CD4-positive, alpha-beta T cell treated with Interferon alpha-2 for 1 hour (primary cell): ENCODE data around the gene SYT1.

Experiments
- DNase-seq, 2 donors: peaks; one replicate each; pipeline ENCODE4 v3.0.0-alpha.2; 2020 to 2022

SYT1 gene

DNA sequence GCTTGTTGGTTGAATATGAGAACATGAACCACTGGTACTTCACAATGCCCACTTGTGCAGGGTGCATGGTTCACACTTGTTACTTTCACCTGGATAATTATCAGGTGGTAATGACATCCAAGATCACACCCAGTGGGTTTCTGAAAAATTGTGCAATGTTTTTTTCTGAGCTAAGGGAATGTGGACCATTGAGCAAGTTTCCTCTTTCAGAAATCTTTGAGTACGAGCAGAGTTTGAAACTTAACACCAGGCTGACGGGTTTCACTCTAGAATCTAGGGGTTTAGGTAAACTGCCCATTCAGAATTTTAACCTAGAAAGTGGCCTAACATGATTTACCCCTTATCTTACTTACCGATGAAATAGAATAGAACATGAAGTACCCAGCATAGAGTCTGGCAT, 436.6 kb downstream of the SYT1 start:
- no peak for DNase-seq

DNA sequence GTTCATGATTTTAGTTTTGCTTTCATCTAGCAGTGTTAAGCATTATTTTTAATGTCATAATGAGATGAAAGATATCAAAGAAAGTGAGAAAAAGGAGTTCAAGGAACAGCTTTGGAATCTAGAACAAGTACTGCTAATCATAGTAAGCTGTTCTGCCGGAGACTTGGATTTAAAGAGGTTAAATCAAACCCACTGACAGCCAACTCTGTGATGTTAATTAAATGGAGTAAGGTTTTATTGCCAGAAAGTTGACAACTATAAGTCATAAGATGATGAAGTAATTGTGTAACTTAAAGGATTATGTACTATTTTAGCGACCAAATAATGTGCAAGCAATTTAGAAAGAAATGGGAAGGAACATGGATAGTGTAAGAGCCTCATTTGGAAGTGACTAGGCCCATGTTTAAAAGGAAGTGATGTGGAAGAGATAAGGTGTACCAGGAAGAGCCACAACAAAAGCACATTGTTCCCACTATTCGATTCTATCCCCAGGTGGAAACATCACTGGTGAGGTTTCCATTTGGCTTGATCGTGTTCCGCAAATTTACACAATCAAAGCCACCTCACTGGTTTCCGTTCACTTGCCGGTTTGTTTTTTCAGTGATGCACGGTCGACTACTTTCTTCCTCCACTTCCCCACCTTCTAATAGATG, 437.7 kb downstream of the SYT1 start:
- DNase-seq, result no peak

DNA sequence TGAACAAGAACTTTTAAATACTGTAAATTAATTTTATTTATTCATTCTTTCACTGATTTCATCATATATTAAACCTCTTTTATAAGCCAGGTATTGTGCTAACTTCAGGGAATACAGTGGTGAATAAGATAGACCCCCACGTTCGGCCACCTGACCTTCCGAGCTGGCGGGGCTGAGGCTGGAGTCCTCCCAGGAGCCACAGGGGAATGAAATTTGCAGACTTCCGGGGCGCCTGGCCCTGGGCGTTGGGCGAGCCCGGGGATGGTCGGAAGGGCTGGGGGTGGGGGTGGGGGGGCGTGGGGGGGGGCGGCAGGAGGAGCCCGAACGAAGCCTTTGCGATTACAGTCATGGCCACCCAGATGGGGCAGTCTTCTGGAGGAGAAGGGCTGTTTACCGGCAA, 442.8 kb downstream of the SYT1 start:
- no peak for DNase-seq

DNA sequence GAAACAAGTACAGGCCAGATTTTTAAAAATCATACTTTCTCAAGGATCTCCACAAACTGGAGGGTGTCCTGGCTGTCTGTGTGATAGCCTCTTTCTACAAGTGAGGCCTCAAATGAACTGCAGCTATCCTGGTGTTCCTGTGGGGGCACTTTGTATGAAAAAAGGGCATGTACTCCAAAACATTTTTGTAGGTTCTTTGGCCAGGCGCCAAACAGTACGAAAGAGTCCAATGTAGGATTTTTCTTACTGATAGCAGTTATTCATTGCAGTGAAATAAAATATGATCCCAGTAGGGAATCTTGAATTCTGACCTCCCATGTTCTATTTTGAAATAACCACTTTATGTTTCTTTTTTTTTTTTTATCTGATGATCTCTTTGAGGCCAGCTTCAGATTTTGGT, 444.5 kb downstream of the SYT1 start:
- no peak for DNase-seq

DNA sequence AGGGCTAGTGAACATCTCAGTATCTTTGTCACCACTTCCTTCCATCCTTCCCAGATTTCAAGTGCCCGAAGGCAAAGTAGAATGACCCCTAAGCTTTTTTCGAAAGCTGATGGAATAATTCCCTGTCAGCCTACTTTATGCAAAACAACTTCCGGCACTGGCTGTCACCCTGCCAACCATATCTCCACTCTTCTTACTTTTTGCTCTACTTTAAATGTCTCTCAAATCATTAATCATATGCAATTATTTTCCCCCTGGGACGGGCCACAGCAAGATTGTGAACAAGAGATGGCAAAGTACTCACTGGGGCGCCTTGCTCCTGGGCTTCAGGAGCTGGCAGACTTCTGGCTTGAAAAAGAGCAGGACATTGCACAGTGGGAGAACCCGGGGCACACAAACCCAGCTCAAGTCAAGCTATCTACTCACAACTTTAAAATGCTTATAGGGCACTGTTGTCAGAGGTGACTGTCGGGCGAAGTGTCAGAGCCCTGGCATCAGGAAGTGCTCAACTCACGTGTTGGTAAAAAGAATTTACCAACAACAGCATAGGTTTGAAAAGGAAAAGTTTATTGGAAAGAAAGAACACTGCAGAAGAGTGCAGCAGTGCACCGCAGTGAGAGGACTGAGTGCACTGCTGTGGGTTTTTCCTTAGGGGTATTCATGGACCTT, 452.7 kb downstream of the SYT1 start:
- DNase-seq, result no peak

DNA sequence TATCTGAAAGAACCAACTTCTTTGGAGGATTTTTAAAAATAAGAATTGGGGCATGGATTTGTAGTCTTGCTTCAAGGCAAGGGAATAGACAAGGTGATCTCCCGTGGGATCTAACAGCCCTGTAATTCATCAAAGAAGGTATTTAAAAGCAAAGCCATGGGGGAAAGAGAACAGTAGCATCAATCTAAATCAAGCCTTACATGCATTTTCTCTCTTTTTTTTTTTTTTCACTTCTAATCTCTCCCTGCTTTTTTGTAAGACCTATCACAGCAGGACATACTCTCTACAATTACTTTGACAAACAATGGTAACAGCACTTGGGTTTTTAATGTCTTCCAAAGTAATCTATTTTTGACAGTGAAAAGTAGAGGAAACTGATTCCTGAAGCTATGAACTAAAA, 458.3 kb downstream of the SYT1 start:
- no peak for DNase-seq

DNA sequence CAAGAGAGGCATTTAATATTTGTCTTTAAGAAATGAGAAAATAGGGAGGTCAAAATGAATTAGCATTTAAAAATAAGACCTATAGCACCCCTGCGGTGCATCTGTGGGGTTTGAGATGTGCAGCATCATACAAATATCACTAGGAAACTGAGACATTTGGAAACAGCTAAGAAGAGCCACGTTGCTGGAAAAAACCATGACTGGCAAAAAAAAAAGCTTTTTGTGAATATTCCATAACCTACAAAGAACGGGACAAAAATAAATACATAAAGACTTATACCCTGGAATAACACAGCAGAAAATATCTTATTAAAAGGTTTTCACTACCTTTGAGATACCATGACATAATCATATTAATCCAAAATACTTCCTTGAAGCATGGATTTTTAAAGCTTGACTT, 460.0 kb downstream of the SYT1 start:
- DNase-seq, result no peak

DNA sequence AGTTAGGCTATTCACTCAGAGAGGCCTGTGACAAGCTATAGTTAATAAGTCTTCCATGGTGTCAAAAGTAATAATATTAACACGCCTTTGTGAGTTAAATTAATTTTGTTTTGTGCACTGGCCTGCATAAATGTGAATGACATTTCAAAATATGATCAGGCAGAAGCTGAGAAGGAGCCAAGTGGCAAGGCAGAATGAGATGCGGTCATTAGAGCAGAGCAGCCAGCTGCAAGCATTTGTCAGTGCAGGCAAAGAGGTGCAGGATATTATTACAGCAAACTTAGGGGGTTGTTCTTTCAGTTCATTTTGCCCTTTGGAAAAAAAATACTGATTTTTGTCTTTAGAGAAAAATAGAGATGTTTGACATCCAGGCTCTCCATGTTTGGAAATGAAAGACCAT, 461.6 kb downstream of the SYT1 start:
- no peak for DNase-seq

DNA sequence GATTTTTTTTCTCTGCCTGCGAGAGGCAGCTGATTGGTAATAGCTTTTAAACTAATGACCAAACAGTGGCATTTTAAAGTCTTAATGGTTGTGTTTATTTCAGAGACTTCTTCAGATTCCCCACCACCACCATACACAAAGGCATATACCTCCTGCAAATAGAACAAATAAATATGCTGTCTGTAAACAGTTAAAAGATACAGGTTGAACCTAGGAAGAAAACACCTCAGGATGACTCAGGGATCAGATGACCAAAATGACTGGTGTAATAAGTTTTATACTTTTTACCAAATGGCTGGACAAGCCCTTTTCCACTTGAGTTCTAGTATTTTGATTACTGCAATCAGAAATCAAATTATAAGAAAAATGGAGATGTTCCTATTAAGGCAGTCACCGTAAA, 462.1 kb downstream of the SYT1 start:
- DNase-seq, result no peak

DNA sequence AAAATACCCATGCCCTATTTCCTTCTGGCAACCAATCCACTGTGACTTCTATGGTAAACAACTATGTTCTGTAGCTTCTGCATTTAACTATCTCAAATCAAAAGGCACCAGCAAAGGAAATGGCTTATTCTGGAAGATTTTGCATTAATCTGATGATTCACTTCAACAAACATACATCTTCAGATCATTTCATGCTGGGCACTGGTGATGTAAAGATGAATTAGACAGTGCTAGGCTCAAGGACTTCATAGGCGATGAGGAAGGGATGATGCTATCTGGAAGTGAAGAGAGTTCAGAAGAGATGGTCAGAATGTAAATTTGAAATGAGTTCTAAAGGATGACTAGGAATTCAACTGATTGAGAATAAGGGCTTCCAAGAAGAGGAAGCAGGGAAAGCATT, 462.9 kb downstream of the SYT1 start:
- DNase-seq, result no peak

DNA sequence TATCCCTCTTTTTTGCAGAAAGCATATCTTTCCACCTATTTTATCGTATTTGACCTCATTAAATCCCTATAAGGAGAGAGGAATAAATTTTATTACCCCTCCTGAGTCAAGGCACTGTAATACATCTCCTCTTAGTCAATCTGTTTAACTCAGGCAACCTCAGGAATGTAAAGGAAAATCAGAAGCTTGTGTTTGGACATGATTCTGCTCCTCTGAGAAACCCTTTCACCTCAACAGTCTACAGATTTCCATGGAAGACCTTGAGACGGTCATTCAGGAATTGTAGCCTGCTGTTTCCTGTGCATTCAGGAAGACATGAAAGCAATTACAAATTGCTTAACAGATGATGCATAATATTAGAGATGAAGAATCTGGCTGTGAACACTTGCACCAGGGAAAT, 465.4 kb downstream of the SYT1 start:
- no peak for DNase-seq

DNA sequence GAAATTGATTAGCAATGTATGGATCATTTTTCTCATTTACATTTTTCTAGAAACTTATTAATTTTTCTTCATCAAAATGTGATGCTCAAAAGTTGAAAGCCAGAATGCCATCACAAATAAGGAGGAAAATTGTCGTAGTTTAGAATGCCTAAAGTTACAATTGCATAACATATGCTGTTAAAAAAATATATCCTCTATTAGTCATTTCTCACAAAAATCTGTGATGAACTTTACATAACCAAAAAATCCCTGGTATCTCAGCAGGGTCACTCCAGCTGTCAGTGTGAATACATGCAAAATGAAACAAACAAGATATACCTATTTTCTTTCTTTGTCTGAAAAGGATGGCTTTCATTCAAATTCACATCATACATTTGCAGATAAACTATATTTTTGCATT, 467.3 kb downstream of the SYT1 start:
- no peak for DNase-seq

DNA sequence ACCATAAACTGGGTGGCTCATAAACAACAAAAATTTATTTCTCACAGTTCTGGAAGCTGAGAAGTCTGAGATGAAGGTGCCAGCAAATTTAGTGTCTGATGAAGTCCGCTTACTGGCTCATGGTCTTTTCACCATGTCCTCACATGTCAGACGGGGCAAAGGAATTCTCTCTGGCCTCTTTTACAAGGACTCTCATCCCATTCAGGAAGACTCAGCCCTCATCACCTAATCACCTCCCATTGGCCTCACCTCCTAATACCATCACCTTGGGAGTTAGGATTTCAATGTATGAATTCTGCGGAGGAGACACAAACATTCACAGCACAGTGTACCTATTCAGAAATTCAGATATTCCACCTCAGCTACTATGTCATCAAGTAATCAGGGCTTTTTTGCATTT, 468.6 kb downstream of the SYT1 start:
- no peak for DNase-seq

DNA sequence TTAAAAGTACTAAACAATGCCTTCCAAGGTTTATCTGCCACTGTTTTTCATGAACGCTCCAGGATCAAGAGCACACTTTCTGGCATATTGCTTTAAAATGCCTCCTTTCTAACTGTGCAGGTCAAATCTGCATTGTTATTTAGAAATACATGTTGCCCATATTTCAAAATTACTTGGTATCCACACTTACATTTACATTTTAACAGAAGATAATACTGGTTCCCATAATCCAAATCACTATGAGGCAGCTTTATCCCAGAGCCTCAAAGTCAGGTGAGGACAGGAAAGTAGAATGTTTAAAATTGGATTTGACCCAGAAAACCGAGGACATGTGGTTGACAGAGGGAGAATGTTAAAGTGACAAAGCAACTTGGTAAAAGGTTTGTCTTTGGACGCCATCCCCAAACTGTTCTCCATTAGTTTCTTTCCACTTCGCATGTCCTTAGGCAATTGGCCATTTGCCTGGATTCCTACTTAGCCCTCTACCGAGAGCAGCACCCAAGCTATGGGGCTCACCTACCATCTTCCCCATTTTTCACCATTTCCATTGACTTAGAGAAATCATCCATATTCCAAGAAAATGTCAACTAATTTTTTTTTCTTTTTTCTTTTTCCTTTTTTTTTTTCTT, 473.2 kb downstream of the SYT1 start:
- DNase-seq, result no peak

DNA sequence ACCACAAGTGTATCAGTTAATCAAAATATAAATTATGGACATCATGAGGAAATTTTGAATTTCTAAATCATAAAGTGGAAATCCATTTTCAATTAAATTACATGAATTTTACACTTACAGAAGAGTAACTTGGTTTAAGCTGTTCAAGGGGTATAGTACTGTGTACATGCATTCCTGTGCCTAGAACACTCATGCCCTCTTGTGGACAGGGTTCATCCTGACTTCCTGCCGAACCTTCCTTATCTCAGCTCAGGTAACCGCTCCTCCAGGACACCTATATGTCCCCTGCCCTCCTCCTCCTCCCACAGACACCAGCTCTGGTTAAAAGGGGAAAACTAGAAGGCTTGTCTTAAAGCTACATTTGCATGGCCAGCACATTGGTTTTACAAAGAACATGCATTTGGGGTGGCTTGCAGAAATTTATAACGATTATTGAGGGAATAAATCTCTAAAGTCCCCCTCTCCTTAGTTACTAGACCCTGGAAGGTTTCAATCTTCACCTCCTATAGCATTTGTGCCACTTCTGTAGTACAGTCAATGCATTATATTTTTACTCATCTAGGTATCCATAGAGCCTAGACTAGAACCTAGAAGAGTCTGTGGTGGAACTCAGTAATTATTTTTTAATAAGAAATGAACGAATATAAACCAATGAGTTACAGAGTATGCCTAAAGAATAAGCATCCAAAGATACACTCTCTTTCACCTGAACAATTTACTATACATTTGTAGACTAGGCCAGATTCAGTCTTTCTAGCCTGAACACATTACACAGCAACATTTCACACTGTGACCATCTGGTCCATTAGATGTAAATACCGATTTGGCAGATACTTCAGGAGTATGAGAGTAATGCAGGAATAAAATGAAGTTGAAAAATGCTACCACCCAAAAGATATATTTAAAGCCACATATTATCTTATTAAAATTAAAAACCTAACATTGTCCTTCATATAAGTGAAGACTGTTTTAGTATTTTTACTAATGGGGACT, 480.6 kb downstream of the SYT1 start:
- DNase-seq, result no peak

DNA sequence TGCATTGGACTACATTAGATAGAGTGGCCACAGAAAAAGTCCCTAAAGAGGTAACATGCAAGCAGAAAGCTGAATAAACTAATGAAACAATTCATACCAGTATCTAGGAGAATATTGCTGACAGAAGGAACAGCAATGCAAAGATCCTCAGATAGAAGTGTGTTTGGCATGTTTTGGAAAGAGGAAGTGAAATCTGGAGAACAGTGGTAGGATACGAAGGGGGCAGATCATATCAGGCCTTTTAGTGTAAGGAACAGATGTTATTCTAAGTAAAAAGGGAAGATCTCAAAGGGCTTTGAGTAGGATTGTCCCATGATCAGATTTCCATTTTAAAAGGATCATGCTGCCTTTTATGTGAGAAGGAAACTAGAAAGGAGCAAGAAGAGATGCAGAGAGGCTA, 483.3 kb downstream of the SYT1 start:
- DNase-seq, result no peak

DNA sequence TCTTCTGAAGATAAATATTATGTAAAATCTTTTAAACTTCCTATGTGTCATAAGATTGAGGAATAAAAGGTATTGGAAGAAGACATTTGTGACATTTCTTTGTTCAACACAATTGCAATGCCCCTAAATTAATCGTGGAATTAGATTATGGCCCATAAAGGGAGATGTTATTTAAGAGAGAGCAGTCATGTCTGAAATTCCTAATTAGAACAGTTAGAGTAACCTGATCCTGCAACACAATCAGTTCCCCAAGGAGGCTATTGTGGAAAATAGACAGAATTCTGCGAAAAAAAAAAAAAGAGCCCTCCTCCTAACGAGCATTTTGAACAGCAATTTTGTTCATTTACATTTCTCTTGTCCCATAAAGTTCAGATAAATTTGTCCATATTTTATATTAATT, 486.7 kb downstream of the SYT1 start:
- DNase-seq, result no peak

DNA sequence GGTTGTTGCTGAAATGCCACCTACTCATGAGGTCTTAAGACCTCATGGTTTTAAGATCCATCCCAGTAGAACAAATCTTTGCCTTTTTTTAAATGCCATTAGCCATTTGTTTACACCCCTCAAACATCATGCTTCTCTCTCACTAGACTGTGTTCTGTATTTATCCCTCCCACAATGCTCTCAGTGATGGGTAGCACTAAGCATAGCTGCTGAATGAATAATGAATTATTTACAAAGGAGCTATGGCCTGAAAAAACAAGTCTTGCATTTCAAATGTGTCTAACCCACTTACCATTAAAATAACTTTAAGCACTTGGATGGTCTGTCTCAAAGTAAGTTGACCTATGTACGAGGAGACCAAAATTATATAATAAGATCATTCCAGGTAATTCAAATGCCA, 491.6 kb downstream of the SYT1 start:
- no peak for DNase-seq

DNA sequence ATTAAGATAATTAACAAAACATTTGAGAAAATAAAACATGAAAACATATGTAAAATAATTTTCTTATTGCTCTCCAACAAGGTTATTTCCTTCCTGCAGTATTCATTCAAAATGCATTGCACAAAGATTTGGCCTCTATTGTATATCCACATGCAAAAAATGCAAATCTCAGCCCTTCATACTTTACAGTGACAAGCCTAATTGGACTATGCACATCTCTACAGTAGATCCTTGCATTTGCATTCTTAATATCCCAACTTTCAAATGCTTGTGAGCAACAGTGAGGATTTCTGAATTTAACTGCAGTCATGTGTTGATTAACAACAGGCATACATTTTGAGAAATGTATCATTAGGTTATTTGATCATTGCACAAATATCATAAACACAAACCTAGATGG, 492.5 kb downstream of the SYT1 start:
- DNase-seq, result no peak

DNA sequence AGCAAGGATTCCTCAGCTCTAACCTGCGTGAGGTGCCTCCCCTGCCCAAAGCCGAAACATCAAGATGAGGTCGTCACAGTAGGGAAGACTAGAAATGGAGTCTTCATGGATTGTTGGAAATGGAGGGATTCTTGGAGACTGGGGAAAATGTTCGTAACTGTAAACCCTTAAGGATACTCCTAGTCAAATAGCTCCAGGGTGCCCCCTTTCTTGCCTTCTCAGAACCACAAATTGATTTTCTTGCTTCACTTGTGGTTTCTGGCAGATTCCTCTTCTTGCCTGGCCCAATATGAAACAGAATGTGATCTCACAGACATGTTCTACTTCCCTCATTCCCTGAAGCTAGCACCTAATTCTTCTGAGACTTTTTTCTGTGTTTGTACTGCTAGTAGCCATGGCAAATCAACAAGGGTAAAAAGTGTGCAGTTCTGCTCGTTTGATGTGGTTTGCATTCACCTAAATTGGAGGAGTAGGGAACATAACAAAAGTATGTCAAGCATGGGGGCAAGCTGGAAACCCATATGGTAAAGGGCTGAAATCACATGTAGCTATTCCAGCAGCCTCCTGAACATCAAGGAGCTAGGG, 494.2 kb downstream of the SYT1 start:
- peak in 1 of 2 donors; percentile 1 for DNase-seq

DNA sequence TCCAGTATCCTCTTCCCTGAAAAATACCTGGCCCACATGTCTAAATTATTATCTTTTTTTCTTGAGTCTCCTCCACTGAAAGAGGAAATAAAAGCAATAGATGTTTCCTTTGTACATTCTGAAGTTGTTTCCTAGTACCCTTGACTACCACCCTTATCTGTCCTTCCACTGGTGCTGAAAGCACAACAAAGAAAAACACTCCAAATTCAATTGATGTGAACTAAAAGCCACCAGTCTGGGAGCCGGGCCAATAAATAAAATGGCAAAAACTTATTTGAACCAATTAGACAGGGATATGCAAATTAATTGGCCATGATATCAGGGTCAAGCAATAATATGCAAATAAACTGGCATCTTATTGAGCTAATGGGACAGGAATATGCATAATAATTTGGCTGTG, 495.7 kb downstream of the SYT1 start:
- DNase-seq, result no peak

DNA sequence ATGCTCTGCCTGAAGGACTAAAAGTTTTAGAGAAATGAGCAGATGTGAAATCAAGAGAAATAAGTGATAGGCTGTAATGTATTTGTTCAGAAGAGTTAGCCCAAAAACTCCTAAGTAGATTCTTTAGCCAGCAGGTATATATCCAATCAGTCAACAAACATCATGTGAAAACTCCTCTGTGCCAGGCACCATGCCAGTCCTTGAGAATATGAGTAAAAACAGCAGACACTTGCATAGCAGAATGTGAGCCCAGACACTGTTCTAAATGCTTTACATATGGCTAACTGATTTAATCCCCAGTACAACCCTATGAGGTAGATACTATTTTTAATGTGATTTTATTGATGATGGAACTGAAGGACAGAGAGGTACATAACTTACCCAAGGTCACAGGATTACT, 496.4 kb downstream of the SYT1 start:
- DNase-seq, result no peak

DNA sequence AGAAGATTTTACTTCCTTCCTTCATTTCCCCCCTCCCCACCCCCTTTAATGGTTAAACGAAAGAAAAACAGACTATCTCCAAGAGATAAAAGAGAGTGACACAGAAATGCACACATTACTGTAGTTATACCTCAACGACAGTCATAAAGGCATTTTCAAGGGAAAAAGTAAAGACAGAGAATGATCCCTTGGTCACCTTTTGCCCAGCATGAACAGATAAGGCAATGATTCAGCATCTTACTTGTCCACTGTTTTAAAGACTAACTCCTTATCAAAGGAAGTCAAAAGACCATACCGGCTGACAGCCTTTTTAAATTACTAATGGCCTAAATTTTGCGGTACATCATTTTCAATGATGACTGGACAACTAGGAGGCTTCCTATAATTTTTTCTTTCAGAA, 499.6 kb downstream of the SYT1 start:
- no peak for DNase-seq
